Tibial artery (tissue), 4 donors: ENCODE measurements around the gene GLI3.

Experiments used
- DNase-seq, 2 donors: peaks; one replicate each; pipeline ENCODE4 v3.0.0-alpha.2; 2019
- H3K27ac ChIP-seq, 2 donors: fragments of 200-600 bp; sonication (generic) in 1 of 2; 1 replicate in 1 of 2; 2 replicates in 1 of 2; pipeline ENCODE4 v1.5.1; 2018 to 2019; ENCODE audit warnings: mild to moderate bottlenecking in 1 of 2
- H3K27me3 ChIP-seq, 2 donors: fragments of 200-600 bp; sonication (generic) in 1 of 2; one replicate each; pipeline versions ENCODE4 v1.5.1 to v1.6.0; 2016 to 2019
- H3K36me3 ChIP-seq, 3 donors: fragments of 200-600 bp; sonication (generic) in 2 of 3; one replicate each; pipeline ENCODE4 v1.5.1; 2016 to 2019; ENCODE audit warnings: mild to moderate bottlenecking in 2 of 3
- H3K4me1 ChIP-seq, 4 donors: fragments of 200-600 bp; sonication (generic) in 2 of 4; 1 replicate in 3 of 4; 2 replicates in 1 of 4; pipeline ENCODE4 v1.5.1; 2016 to 2019
- H3K4me3 ChIP-seq, 2 donors: fragments of 200-600 bp; sonication (generic) in 1 of 2; 1 replicate in 1 of 2; 2 replicates in 1 of 2; pipeline ENCODE4 v1.5.1; 2018 to 2019; ENCODE audit warnings: mild to moderate bottlenecking in 2 of 2
- H3K9me3 ChIP-seq, 3 donors: fragments of 200-600 bp; sonication (generic) in 1 of 3; one replicate each; pipeline ENCODE4 v1.5.1; 2016 to 2019
- CTCF ChIP-seq, 2 experiments: fragments of 200-600 bp in 1 of 2; fragments of 450-650 bp in 1 of 2; IDR thresholded peaks; one replicate each; pipeline ENCODE4 v1.5.1; 2017 to 2019; ENCODE audit warnings: antibody characterized with exemption in 2 of 2, mild to moderate bottlenecking in 1 of 2, moderate library complexity in 1 of 2
- intact Hi-C: fragments of 100-400 bp; cut with DNase I; formaldehyde crosslinking; loops from one replicate; pipeline ENCODE4 v1.15.0; 2023; ENCODE audit warnings: low total_unique reads

GLI3 gene

GRCh38 chr7:42154173-42154572 lies 82.8 kb downstream of the GLI3 start:
- H3K9me3 ChIP-seq, result no peaks in the 10 kb centered on the region
- no peak overlapping the region for H3K4me3 ChIP-seq
- TF ChIP-seq CTCF (IDR thresholded peaks at IDR 0.05), result no peak
- no peaks in the 10 kb centered on the region for H3K27me3 ChIP-seq
- no peak for DNase-seq
- H3K36me3 ChIP-seq, result no peaks in the 10 kb centered on the region
- peaks cover 0 to 10% (median 2%) of the 10 kb centered on the region in 4 donors for H3K4me1 ChIP-seq
- H3K27ac ChIP-seq, result no peak overlapping the region
- intact Hi-C loops, result no loop called here

GRCh38 chr7:42152329-42153205 lies 84.4 kb downstream of the GLI3 start:
- Histone ChIP-seq H3K36me3 (no peaks in the 10 kb centered on the region), H3K27me3 (no peaks in the 10 kb centered on the region), H3K4me3 (no peak overlapping the region), H3K27ac (no peak overlapping the region), H3K9me3 (no peaks in the 10 kb centered on the region), H3K4me1 (peaks cover 0 to 10% (median 2%) of the 10 kb centered on the region in 4 donors)
- no peak for TF ChIP-seq CTCF (IDR thresholded peaks at IDR 0.05)
- intact Hi-C loops, result no loop called here
- DNase-seq, result no peak

GRCh38 chr7:42151309-42151708 lies 85.7 kb downstream of the GLI3 start:
- intact Hi-C loops, result no loop called here
- Histone ChIP-seq H3K36me3 (no peaks in the 10 kb centered on the region), H3K4me1 (peaks cover 0 to 10% (median 2%) of the 10 kb centered on the region in 4 donors), H3K9me3 (no peaks in the 10 kb centered on the region), H3K27ac (no peak overlapping the region), H3K4me3 (peak overlapping the region in 1 of 2 donors; percentile 15), H3K27me3 (no peaks in the 10 kb centered on the region)
- DNase-seq, result no peak
- no peak for TF ChIP-seq CTCF (IDR thresholded peaks at IDR 0.05)

- peaks cover 0 to 18% (median 2%) of the 10 kb centered on the region in 4 donors for H3K4me1 ChIP-seq
- H3K27ac ChIP-seq, result no peak overlapping the region
- no peak for DNase-seq
- no peaks in the 10 kb centered on the region for H3K27me3 ChIP-seq
- peaks cover 0 to 4% (median 0%) of the 10 kb centered on the region in 3 donors for H3K36me3 ChIP-seq
- H3K4me3 ChIP-seq, result no peak overlapping the region
- intact Hi-C loops, result no loop called here
- TF ChIP-seq CTCF (IDR thresholded peaks at IDR 0.05), result no peak
- H3K9me3 ChIP-seq, result no peaks in the 10 kb centered on the region
Measured at GRCh38 chr7:42145539-42145938, 91.5 kb downstream of the GLI3 start.

- DNase-seq, result no peak
- no peak for TF ChIP-seq CTCF (IDR thresholded peaks at IDR 0.05)
- no peaks in the 10 kb centered on the region for H3K27me3 ChIP-seq
- no peak overlapping the region for H3K27ac ChIP-seq
- peaks cover 0 to 4% (median 0%) of the 10 kb centered on the region in 3 donors for H3K36me3 ChIP-seq
- H3K9me3 ChIP-seq, result no peaks in the 10 kb centered on the region
- intact Hi-C loops, result no loop called here
- H3K4me1 ChIP-seq, result peaks cover 0 to 18% (median 2%) of the 10 kb centered on the region in 4 donors
- H3K4me3 ChIP-seq, result no peak overlapping the region
Measured at GRCh38 chr7:42144604-42145003, 92.4 kb downstream of the GLI3 start.
